Prostate gland (tissue), 2 donors: ENCODE measurements around the gene ABHD11. TPM values are rescaled to one million over a fixed set of nuclear protein-coding genes. Genes with fewer than 3 reads are reported as not detected.

Source experiments
- DNase-seq: peaks from one replicate; pipeline ENCODE4 v3.0.0-alpha.2; 2019; ENCODE audit warnings: low spot score
- H3K27ac ChIP-seq, 2 donors: fragments of 200-600 bp; sonication (generic); 2 replicates each; pipeline ENCODE4 v1.5.1; 2017 to 2019
- H3K27me3 ChIP-seq: fragments of 200-600 bp; sonication (generic); replicated peaks from 2 replicates; pipeline ENCODE4 v1.5.1; 2019; ENCODE audit not compliant: insufficient read depth
- H3K36me3 ChIP-seq, 2 donors: fragments of 200-600 bp; sonication (generic); 1 replicate in 1 of 2; 2 replicates in 1 of 2; pipeline versions ENCODE4 v1.5.1 to v1.8.1; 2017 to 2019
- H3K4me1 ChIP-seq: fragments of 200-600 bp; sonication (generic); replicated peaks from 2 replicates; pipeline ENCODE4 v1.5.1; 2019
- H3K4me3 ChIP-seq, 2 donors: fragments of 200-600 bp; sonication (generic); 2 replicates each; pipeline ENCODE4 v1.5.1; 2017 to 2019
- H3K9me3 ChIP-seq: fragments of 200-600 bp; sonication (generic); 2 replicates; pipeline ENCODE4 v1.5.1; 2017
- POLR2A ChIP-seq: fragments of 450-650 bp; IDR thresholded peaks from one replicate; pipeline ENCODE4 v1.6.1; 2016; ENCODE audit warnings: antibody characterized with exemption, mild to moderate bottlenecking
- POLR2AphosphoS5 ChIP-seq: sonication (generic); formaldehyde crosslinking; IDR thresholded peaks from one replicate; pipeline ENCODE4 v1.6.1; 2017; ENCODE audit warnings: antibody characterized with exemption
- WGBS: methylation state at CpG from one replicate; pipeline ENCODE4 v1.1.5; 2018; 5-methylcytosine and 5-hydroxymethylcytosine counted together
- intact Hi-C: fragments of 100-400 bp; cut with DNase I; formaldehyde crosslinking; loops from one replicate; pipeline ENCODE4 v1.14.2; 2022
- total RNA-seq, 2 donors: library from RNA; depleted of rRNA; stranded (reverse); fragments of >200 nt; gene quantifications; one replicate each; pipeline ENCODE4 v1.1.0, GENCODE V29; 2016
- TF ChIP-seq, protein P1 (sequence below), 4 experiments: fragments of 200-600 bp in 2 of 4; fragments of 450-650 bp in 2 of 4; sonication (generic) in 2 of 4; IDR thresholded peaks; 1 replicate in 3 of 4; 2 replicates in 1 of 4; pipeline ENCODE4 v1.5.1; 2016 to 2019; ENCODE audit warnings: antibody characterized with exemption in 4 of 4, mild to moderate bottlenecking in 2 of 4, moderate library complexity in 2 of 4

ABHD11 gene
- total RNA-seq, 2 donors from 2014 or later, result 55.2 to 87.8 TPM

DNA sequence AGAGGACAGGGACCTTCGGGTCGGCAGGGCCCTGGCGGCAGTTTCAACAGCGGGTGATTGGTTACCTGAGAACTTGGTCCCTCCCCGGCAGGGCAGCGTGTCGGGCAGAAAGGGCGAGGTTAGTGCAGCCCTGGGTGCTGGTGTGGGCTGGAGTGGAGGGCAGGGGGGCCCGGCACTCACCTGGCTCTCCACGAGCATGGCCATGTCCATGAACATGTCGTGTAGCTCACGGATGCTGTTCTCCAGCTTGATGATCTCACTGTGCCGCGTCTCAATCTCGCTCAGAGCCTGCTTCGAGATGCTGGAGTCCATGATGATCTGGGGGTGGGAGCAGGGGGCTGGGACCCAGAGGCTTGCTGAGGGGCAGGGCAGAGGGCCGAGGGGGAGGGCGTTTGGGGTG, 35.9 kb downstream of the ABHD11 start:
- intact Hi-C loops, result no loop called here
- WGBS, result 89% methylated on average over 18 of the region's 18 CpGs

DNA sequence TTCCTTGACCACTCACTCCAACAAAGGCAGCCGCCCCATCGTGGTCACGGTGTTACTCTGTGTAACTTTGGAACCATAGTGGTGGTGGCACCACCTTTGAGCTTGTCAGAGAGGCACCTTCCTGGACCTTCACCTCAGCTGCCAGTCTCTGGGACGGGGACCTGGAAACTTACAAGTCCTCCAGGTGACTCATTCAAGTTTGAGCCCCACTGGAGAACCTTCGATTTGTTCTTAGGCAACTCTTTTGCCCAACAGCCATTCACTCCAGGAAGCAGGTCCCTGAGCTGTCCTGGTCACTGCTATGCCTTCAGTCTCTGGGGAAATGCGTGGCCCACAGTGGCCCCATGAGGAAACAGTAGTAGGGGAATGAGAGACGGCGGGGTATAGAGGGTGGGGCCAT, 36.4 kb downstream of the ABHD11 start:
- Histone ChIP-seq H3K27me3 (no peaks in the 10 kb centered on the region), H3K4me3 (no peak overlapping the region), H3K4me1 (peaks cover 6% of the 10 kb centered on the region), H3K36me3 (no peaks in the 10 kb centered on the region), H3K9me3 (no peaks in the 10 kb centered on the region), H3K27ac (no peak overlapping the region)
- WGBS, result 88% methylated on average over 8 of the region's 8 CpGs
- TF ChIP-seq POLR2AphosphoS5 (no peak), POLR2A (no peak)
- TF ChIP-seq, protein P1, sequence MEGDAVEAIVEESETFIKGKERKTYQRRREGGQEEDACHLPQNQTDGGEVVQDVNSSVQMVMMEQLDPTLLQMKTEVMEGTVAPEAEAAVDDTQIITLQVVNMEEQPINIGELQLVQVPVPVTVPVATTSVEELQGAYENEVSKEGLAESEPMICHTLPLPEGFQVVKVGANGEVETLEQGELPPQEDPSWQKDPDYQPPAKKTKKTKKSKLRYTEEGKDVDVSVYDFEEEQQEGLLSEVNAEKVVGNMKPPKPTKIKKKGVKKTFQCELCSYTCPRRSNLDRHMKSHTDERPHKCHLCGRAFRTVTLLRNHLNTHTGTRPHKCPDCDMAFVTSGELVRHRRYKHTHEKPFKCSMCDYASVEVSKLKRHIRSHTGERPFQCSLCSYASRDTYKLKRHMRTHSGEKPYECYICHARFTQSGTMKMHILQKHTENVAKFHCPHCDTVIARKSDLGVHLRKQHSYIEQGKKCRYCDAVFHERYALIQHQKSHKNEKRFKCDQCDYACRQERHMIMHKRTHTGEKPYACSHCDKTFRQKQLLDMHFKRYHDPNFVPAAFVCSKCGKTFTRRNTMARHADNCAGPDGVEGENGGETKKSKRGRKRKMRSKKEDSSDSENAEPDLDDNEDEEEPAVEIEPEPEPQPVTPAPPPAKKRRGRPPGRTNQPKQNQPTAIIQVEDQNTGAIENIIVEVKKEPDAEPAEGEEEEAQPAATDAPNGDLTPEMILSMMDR (IDR thresholded peaks at IDR 0.05), result no peak
- DNase-seq, result no peak
- intact Hi-C loops, result no loop called here

More for the DNA sequence above, 35.9 kb downstream of the ABHD11 start:
- TF ChIP-seq, protein P1 (IDR thresholded peaks at IDR 0.05), result no peak
- TF ChIP-seq POLR2A, result no peak
- no peak for TF ChIP-seq POLR2AphosphoS5
- no peak for DNase-seq
- H3K27ac ChIP-seq, result no peak overlapping the region
- no peaks in the 10 kb centered on the region for H3K27me3 ChIP-seq
- no peak overlapping the region for H3K4me3 ChIP-seq
- no peaks in the 10 kb centered on the region for H3K9me3 ChIP-seq
- no peaks in the 10 kb centered on the region for H3K36me3 ChIP-seq
- peaks cover 6% of the 10 kb centered on the region for H3K4me1 ChIP-seq

DNA sequence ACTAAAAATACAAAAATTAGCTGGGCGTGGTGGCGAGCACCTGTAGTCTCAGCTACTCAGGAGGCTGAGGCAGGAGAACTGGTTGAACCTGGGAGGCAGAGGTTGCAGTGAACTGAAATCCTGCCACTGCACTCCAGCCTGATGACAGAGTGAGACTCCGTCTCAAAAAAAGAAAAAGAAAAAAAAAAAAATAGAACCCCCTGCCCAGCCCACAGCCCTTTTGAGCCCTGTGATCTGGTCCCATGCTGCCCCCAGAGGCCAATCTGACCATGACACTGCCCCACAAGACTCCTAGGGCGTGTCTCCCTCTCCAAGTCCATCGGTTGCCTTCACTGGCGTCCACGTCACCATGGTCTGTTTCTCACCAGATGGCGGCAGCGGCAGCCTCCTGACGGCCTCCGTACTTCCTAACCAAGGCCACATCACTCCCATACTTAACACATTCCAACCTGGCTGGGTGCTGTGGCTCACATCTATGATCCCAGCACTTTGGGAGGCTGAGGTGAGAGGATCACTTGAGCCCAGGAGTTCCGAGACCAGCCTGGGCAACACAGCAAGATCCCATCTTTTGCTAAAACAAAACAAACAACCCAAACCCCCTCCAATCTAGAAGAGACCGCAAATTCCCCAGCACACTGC, 37.1 kb downstream of the ABHD11 start:
- no peaks in the 10 kb centered on the region for H3K9me3 ChIP-seq
- H3K4me3 ChIP-seq, result no peak overlapping the region
- no peak for DNase-seq
- 77% methylated on average over 13 of the region's 13 CpGs for WGBS
- H3K27ac ChIP-seq, result no peak overlapping the region
- H3K4me1 ChIP-seq, result peaks cover 6% of the 10 kb centered on the region
- H3K36me3 ChIP-seq, result no peaks in the 10 kb centered on the region
- TF ChIP-seq POLR2A, result no peak
- TF ChIP-seq, protein P1 (IDR thresholded peaks at IDR 0.05), result peak in 1 of 4 experiments; percentile 32
- intact Hi-C loops, result no loop called here
- H3K27me3 ChIP-seq, result no peaks in the 10 kb centered on the region

DNA sequence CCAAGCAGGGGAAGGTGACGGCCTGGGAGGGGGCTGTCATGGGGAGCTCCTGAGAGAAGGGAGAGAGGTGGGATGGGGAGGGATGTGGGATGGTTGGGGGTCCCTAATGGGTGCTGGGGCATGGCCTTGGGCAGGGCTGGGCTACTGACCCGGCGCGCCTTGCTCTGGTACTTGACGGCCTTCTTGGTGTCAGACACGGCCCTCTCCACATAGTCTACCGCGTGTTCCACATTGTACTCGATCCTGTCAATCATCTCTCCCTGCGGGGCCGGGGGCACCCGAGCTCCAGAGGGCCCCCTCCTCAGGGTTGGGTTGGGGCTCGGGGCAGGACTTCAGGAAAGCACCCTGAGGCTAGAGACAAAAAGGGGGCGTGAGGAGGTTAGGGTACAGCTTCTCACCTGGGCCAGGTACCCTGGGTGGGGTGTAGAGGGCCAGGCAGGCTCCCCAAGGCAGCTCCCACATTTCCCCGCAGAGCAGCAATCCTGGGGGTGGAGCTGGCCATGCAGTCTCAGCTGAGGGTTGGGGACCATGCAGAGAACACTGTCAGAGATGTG, 37.9 kb downstream of the ABHD11 start:
- H3K4me3 ChIP-seq, result no peak overlapping the region
- TF ChIP-seq POLR2AphosphoS5 (no peak), POLR2A (no peak)
- TF ChIP-seq, protein P1 (IDR thresholded peaks at IDR 0.05), result no peak
- no peak for DNase-seq
- WGBS, result 88% methylated on average over 15 of the region's 15 CpGs
- peaks cover 6% of the 10 kb centered on the region for H3K4me1 ChIP-seq
- H3K27ac ChIP-seq, result no peak overlapping the region
- intact Hi-C loops, result no loop called here
- no peaks in the 10 kb centered on the region for H3K27me3 ChIP-seq
- H3K9me3 ChIP-seq, result no peaks in the 10 kb centered on the region
- no peaks in the 10 kb centered on the region for H3K36me3 ChIP-seq

DNA sequence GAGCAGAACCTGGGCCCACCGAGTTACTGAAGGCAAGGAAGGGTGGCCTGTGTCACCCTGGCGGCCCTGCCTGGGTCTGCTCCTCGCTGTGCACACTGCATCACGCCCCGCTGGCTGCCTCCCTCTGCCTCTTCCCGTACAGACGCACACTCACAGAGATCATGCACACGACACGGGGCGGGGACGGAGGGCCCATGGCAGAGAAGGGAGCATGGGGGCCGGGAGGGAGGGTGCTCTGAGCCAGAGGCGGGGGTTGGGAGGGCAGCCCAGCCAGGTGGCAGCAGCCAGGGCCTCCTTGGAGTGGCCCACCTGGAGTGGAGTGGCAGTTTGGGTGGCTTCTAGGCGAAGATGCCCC, 38.6 kb downstream of the ABHD11 start:
- no peaks in the 10 kb centered on the region for H3K9me3 ChIP-seq
- intact Hi-C loops, result no loop called here
- no peaks in the 10 kb centered on the region for H3K27me3 ChIP-seq
- H3K27ac ChIP-seq, result no peak overlapping the region
- H3K4me1 ChIP-seq, result peaks cover 6% of the 10 kb centered on the region
- WGBS, result 82% methylated on average over 14 of the region's 14 CpGs
- TF ChIP-seq POLR2A, result no peak
- TF ChIP-seq, protein P1 (IDR thresholded peaks at IDR 0.05), result no peak
- no peak for TF ChIP-seq POLR2AphosphoS5
- no peak overlapping the region for H3K4me3 ChIP-seq
- no peak for DNase-seq
- no peaks in the 10 kb centered on the region for H3K36me3 ChIP-seq
